Measurements from ENCODE around the gene CTCFL. TPM values are rescaled to one million over a fixed set of nuclear protein-coding genes. Genes with fewer than 3 reads are reported as not detected.

CTCFL gene
- polyA plus RNA-seq, 1 donor from 2014 or later = not detected

- H3K27ac ChIP-seq (ENCODE audit: low read length) = no peak overlapping the region
- no peaks in the 10 kb centered on the region for H3K9me2 ChIP-seq (ENCODE audit: insufficient read depth, low read length)
- no peak overlapping the region for H2AFZ ChIP-seq (ENCODE audit: low read depth, low read length)
- no peaks in the 10 kb centered on the region for H3F3A ChIP-seq (ENCODE audit: insufficient read depth, low read length, poor library complexity, severe bottlenecking)
- no peaks in the 10 kb centered on the region for H3K9me3 ChIP-seq (ENCODE audit: low read length)
- H4K20me1 ChIP-seq (ENCODE audit: insufficient read depth) = no peaks in the 10 kb centered on the region
- H3K4me2 ChIP-seq (ENCODE audit: low read length) = no peak overlapping the region
- no peaks in the 10 kb centered on the region for H3K79me2 ChIP-seq (replicated peaks; ENCODE audit: insufficient read depth, low read length)
- H3K4me3 ChIP-seq (ENCODE audit: low read length) = no peak overlapping the region
- no peaks in the 10 kb centered on the region for H3K36me3 ChIP-seq (ENCODE audit: insufficient read depth, low read length)
- no peaks in the 10 kb centered on the region for H3K27me3 ChIP-seq (ENCODE audit: insufficient read depth, low read depth, low read length)
- TF ChIP-seq POLR2AphosphoS5 (IDR thresholded peaks at IDR 0.05) (no peak), CTCF (IDR thresholded peaks at IDR 0.05; ENCODE audit: poor library complexity, severe bottlenecking) (no peak), EP300 (conservative IDR thresholded peaks at IDR 0.05; ENCODE audit: poor library complexity, severe bottlenecking) (no peak), MXI1 (conservative IDR thresholded peaks at IDR 0.05; ENCODE audit: poor library complexity, severe bottlenecking) (no peak), RAD21 (conservative IDR thresholded peaks at IDR 0.05) (no peak), SMC3 (conservative IDR thresholded peaks at IDR 0.05; ENCODE audit: poor library complexity) (no peak), TAF1 (IDR thresholded peaks at IDR 0.05; ENCODE audit: low read depth) (no peak), EZH2 (IDR thresholded peaks at IDR 0.05; ENCODE audit: borderline replicate concordance, insufficient read depth, low read length, poor library complexity, severe bottlenecking) (no peak), REST (IDR thresholded peaks at IDR 0.05; ENCODE audit: borderline replicate concordance) (no peak)
- H3K9ac ChIP-seq (ENCODE audit: low read length) = no peak overlapping the region
Measured at GRCh38 chr20:57503035-57503658, 21.8 kb downstream of the CTCFL start.

- no peaks in the 10 kb centered on the region for H3K27me3 ChIP-seq (ENCODE audit: insufficient read depth, low read depth, low read length)
- H3K4me3 ChIP-seq (ENCODE audit: low read length) = no peak overlapping the region
- no peaks in the 10 kb centered on the region for H3K9me3 ChIP-seq (ENCODE audit: low read length)
- no peaks in the 10 kb centered on the region for H3K36me3 ChIP-seq (ENCODE audit: insufficient read depth, low read length)
- TF ChIP-seq TAF1 (IDR thresholded peaks at IDR 0.05; ENCODE audit: low read depth) (no peak), MXI1 (conservative IDR thresholded peaks at IDR 0.05; ENCODE audit: poor library complexity, severe bottlenecking) (no peak), SMC3 (conservative IDR thresholded peaks at IDR 0.05; ENCODE audit: poor library complexity) (no peak), EZH2 (IDR thresholded peaks at IDR 0.05; ENCODE audit: borderline replicate concordance, insufficient read depth, low read length, poor library complexity, severe bottlenecking) (no peak), EP300 (conservative IDR thresholded peaks at IDR 0.05; ENCODE audit: poor library complexity, severe bottlenecking) (no peak)
- no peaks in the 10 kb centered on the region for H3K79me2 ChIP-seq (replicated peaks; ENCODE audit: insufficient read depth, low read length)
- H3K9ac ChIP-seq (ENCODE audit: low read length) = no peak overlapping the region
- no peak overlapping the region for H3K27ac ChIP-seq (ENCODE audit: low read length)
- H3K4me2 ChIP-seq (ENCODE audit: low read length) = no peak overlapping the region
- no peak overlapping the region for H2AFZ ChIP-seq (ENCODE audit: low read depth, low read length)
- H3F3A ChIP-seq (ENCODE audit: insufficient read depth, low read length, poor library complexity, severe bottlenecking) = no peaks in the 10 kb centered on the region
- no peaks in the 10 kb centered on the region for H4K20me1 ChIP-seq (ENCODE audit: insufficient read depth)
- no peaks in the 10 kb centered on the region for H3K9me2 ChIP-seq (ENCODE audit: insufficient read depth, low read length)
Measured at GRCh38 chr20:57502336-57502700, 22.6 kb downstream of the CTCFL start.

All from neural cell (in vitro differentiated cells).